GM11168 (cell line): ENCODE data around the gene ERLIN1.
"Not testable (repeated sequence)": the region's sequence is repeated elsewhere in the genome, so short reads cannot be mapped to it uniquely, and the experiment has no call there.

Experiments used
- in situ Hi-C: fragments of 300-500 bp; cut with MboI; formaldehyde crosslinking; loops from one replicate; pipeline ENCODE4 v1.12.0; 2022; ENCODE audit warnings: low sequenced_read_pairs; ENCODE audit not compliant: unreplicated experiment

ERLIN1 gene

GRCh38 chr10:100141446-100142087 lies 44.3 kb downstream of the ERLIN1 start:
- in situ Hi-C loops = no loop called here

- in situ Hi-C loops = no loop called here
Observed at GRCh38 chr10:100140070-100140469, 45.8 kb downstream of the ERLIN1 start.

- in situ Hi-C loops = no loop called here
Observed at GRCh38 chr10:100138921-100139496, 46.8 kb downstream of the ERLIN1 start.

- in situ Hi-C loops = no loop called here
Observed at GRCh38 chr10:100135486-100135885, 50.3 kb downstream of the ERLIN1 start.

- in situ Hi-C loops = no loop called here
Observed at GRCh38 chr10:100133801-100134200, 52.0 kb downstream of the ERLIN1 start.

GRCh38 chr10:100132427-100132826 lies 53.4 kb downstream of the ERLIN1 start:
- in situ Hi-C loops = no loop called here

- in situ Hi-C loops = no loop called here
Observed at GRCh38 chr10:100131571-100131970, 54.3 kb downstream of the ERLIN1 start.

- in situ Hi-C loops = no loop called here
Observed at GRCh38 chr10:100130831-100131230, 55.0 kb downstream of the ERLIN1 start.

GRCh38 chr10:100129424-100129823 lies 56.4 kb downstream of the ERLIN1 start:
- in situ Hi-C loops = no loop called here

- in situ Hi-C loops = no loop called here
Observed at GRCh38 chr10:100128951-100129350, 56.9 kb downstream of the ERLIN1 start.

GRCh38 chr10:100125335-100125734 lies 60.5 kb downstream of the ERLIN1 start:
- in situ Hi-C loops = not testable (repeated sequence)

GRCh38 chr10:100124097-100124496 lies 61.7 kb downstream of the ERLIN1 start:
- in situ Hi-C loops = no loop called here

- in situ Hi-C loops = no loop called here
Observed at GRCh38 chr10:100122780-100123179, 63.0 kb downstream of the ERLIN1 start.

- in situ Hi-C loops = no loop called here
Observed at GRCh38 chr10:100120550-100120949, 65.3 kb downstream of the ERLIN1 start.

- in situ Hi-C loops = no loop called here
Observed at GRCh38 chr10:100119726-100120125, 66.1 kb downstream of the ERLIN1 start.

- in situ Hi-C loops = no loop called here
Observed at GRCh38 chr10:100114976-100115770, 70.7 kb downstream of the ERLIN1 start.

GRCh38 chr10:100114460-100114859 lies 71.4 kb downstream of the ERLIN1 start:
- in situ Hi-C loops = no loop called here

GRCh38 chr10:100109670-100110069 lies 76.2 kb downstream of the ERLIN1 start:
- in situ Hi-C loops = no loop called here

- in situ Hi-C loops = no loop called here
Observed at GRCh38 chr10:100106865-100107264, 79.0 kb downstream of the ERLIN1 start.

GRCh38 chr10:100104300-100104699 lies 81.5 kb downstream of the ERLIN1 start:
- in situ Hi-C loops = no loop called here

GRCh38 chr10:100103581-100103980 lies 82.2 kb downstream of the ERLIN1 start:
- in situ Hi-C loops = no loop called here
